Activated CD4-positive, CD25-positive, alpha-beta regulatory T cell treated with anti-CD3 and anti-CD28 coated beads, Interleukin-2, amount 50 U/mL, for 24 hours (primary cell): Measurements from ENCODE around the gene FCRL6.

Source experiments
- ATAC-seq, 2 donors: fragments of 150-1000 bp; cut with Tn5 transposase; one replicate each; pipeline ENCODE4 v1.10.0; 2021; ENCODE audit warnings: mild to moderate bottlenecking in 1 of 2, moderate library complexity in 1 of 2

The FCRL6 gene

DNA sequence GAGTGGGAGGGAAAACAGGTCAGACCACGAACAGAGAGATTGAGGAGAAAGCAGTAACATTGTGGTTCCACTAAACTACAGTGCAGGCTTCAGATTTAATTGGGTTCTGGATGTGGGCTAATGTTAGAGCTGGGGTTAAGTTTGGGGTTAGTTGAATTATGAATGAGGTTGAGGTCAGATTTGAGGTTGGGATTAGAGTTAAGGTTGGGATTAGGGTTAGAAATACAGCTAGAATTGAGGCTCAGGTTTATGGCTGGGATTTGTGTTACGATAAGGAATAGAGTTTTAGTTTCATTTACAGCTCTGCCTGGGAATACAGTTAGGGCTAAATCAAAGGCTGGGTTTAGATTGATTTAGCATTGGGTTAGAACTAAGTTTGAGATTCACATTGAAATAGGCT lies 62.1 kb downstream of the FCRL6 start:
- no peak for ATAC-seq
